K562 (cell line): ENCODE results near the gene ZDHHC18. TPM values are rescaled to one million over a fixed set of nuclear protein-coding genes. Genes with fewer than 3 reads are reported as not detected.

Experiments used
- AFF1 ChIP-seq, 2 experiments: fragments of 450-650 bp; IDR thresholded peaks; 2 replicates each; pipeline ENCODE4 v1.6.1; 2018; ENCODE audit warnings: mild to moderate bottlenecking in 2 of 2, low read depth in 1 of 2; ENCODE audit not compliant: partially characterized antibody in 2 of 2
- AFF4 ChIP-seq: sonication (generic); formaldehyde crosslinking; IDR thresholded peaks from 2 replicates; pipeline ENCODE4 v1.8.0; 2023; ENCODE audit warnings: mild to moderate bottlenecking, missing genetic modification reagents
- BRD4 ChIP-seq: fragments of 200-600 bp; sonication (generic); IDR thresholded peaks from 2 replicates; pipeline ENCODE4 v1.6.1; 2017; ENCODE audit warnings: inconsistent platforms
- CUX1 ChIP-seq: fragments of 200-800 bp; sonication (Bioruptor generic); IDR thresholded peaks from 2 replicates; pipeline ENCODE4 v1.6.1; 2016; ENCODE audit warnings: missing genetic modification characterization, missing compliant biosample characterization
- FOXK1 ChIP-seq: sonication (generic); formaldehyde crosslinking; IDR thresholded peaks from 2 replicates; pipeline ENCODE4 v1.8.0; 2022; ENCODE audit warnings: missing genetic modification reagents, mild to moderate bottlenecking, borderline replicate concordance
- MCM2 ChIP-seq: fragments of 450-650 bp; IDR thresholded peaks from 2 replicates; pipeline ENCODE4 v1.6.1; 2017; ENCODE audit warnings: low read depth, mild to moderate bottlenecking
- ZNF175 ChIP-seq: fragments of 200-800 bp; sonication (Bioruptor generic); IDR thresholded peaks from 2 replicates; pipeline ENCODE4 v1.6.1; 2016; ENCODE audit warnings: low read depth, mild to moderate bottlenecking, missing genetic modification characterization, missing compliant biosample characterization
- polyA plus RNA-seq, 8 experiments: library from polyadenylated mRNA; depleted of rRNA in 4 of 8; stranded (reverse) in 5 of 8; unstranded in 3 of 8; fragments of >200 nt; fragmentation: Nextera tagmentation in 2 of 8; fragmentation: Illumina TruSeq in 1 of 8; extraction: Ambion mirVana in 2 of 8; extraction: Trizol in 1 of 8; gene quantifications; 2 replicates each; pipeline versions ENCODE4 v1.2.1 to v1.2.3, GENCODE V29; 2011 to 2014; ENCODE audit warnings: inconsistent platforms in 1 of 8, missing spikeins in 1 of 8
- total RNA-seq, 7 experiments: library from RNA; depleted of rRNA in 6 of 7; stranded (reverse); fragments of >200 nt in 6 of 7; fragmentation: Illumina TruSeq in 2 of 7; extraction: Trizol in 2 of 7; gene quantifications; 2 replicates each; pipeline versions ENCODE4 v1.2.1 to v1.2.3, GENCODE V29; 2011 to 2021; ENCODE audit warnings: low replicate concordance in 1 of 7
- TF ChIP-seq, protein P1 (sequence below): fragments of 450-650 bp; formaldehyde crosslinking; IDR thresholded peaks from 2 replicates; pipeline ENCODE4 v1.4.0; 2022; ENCODE audit warnings: mild to moderate bottlenecking, moderate library complexity
- TF ChIP-seq, protein P2 (sequence below): IDR thresholded peaks from 2 replicates; pipeline ENCODE4 v1.6.1; 2014; ENCODE audit warnings: antibody characterized with exemption

ZDHHC18 gene
- total and polyA plus RNA-seq, 9 of the 15 experiments (the other 6 are each of a cell fraction or from before 2014, with no cell fraction given), result 0.42 to 35.6 (median 15.8) TPM

GRCh38 chr1:26900815-26901511 lies 74.5 kb downstream of the ZDHHC18 start (continued):
- no peak for TF ChIP-seq AFF1 (IDR thresholded peaks at IDR 0.05; ENCODE audit: low read depth in 1 of 2, partially characterized antibody in 2 of 2)
- TF ChIP-seq BRD4, result no peak
- TF ChIP-seq, protein P1, sequence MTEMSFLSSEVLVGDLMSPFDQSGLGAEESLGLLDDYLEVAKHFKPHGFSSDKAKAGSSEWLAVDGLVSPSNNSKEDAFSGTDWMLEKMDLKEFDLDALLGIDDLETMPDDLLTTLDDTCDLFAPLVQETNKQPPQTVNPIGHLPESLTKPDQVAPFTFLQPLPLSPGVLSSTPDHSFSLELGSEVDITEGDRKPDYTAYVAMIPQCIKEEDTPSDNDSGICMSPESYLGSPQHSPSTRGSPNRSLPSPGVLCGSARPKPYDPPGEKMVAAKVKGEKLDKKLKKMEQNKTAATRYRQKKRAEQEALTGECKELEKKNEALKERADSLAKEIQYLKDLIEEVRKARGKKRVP (CRISPR knock-in tag), result peak; percentile 52; the same call in 1 of the 2 replicates
- no peak for TF ChIP-seq FOXK1 (CRISPR knock-in tag)
- 0 out of 2 replicates have a peak, but pooled peaks have one; percentile 38 for TF ChIP-seq AFF4 (CRISPR knock-in tag)
- TF ChIP-seq, protein P2, sequence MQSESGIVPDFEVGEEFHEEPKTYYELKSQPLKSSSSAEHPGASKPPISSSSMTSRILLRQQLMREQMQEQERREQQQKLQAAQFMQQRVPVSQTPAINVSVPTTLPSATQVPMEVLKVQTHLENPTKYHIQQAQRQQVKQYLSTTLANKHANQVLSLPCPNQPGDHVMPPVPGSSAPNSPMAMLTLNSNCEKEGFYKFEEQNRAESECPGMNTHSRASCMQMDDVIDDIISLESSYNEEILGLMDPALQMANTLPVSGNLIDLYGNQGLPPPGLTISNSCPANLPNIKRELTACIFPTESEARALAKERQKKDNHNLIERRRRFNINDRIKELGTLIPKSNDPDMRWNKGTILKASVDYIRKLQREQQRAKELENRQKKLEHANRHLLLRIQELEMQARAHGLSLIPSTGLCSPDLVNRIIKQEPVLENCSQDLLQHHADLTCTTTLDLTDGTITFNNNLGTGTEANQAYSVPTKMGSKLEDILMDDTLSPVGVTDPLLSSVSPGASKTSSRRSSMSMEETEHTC, result no peak
- TF ChIP-seq MCM2, result no peak
- TF ChIP-seq ZNF175, result peak; percentile 31; the same call in 1 of the 2 replicates
- TF ChIP-seq CUX1 (CRISPR knock-in tag), result peak; percentile 55; the same call in 1 of the 2 replicates
